Measurements from ENCODE around the gene SIK2. TPM values are rescaled to one million over a fixed set of nuclear protein-coding genes. Genes with fewer than 3 reads are reported as not detected.

Gene SIK2
- total and polyA plus RNA-seq, 9 of the 15 experiments (the other 6 are each of a cell fraction or from before 2014, with no cell fraction given): 0.74 to 11.6 (median 3.8) TPM

GRCh38 chr11:111660822-111661221, 58.6 kb downstream of the SIK2 start:
- no peak overlapping the region for H2AFZ ChIP-seq (ENCODE audit: low read depth, low read length)
- intact Hi-C loops (cut with micrococcal nuclease): no loop called here
- H3K4me1 ChIP-seq (replicated peaks in 1 of 2; ENCODE audit: control insufficient read depth in 2 of 2, insufficient read depth in 2 of 2, low read length in 2 of 2): peaks cover 0 to 4% of the 10 kb centered on the region in 2 experiments; a peak in 2 of 5 replicates
- H4K20me1 ChIP-seq (replicated peaks; ENCODE audit: control insufficient read depth, insufficient read depth, low read length): no peaks in the 10 kb centered on the region
- in situ Hi-C loops (cut with MboI): no loop called here
- H3K36me3 ChIP-seq (ENCODE audit: control insufficient read depth, insufficient read depth, low read length): no peaks in the 10 kb centered on the region
- 34% methylated on average over 2 of the region's 2 CpGs for WGBS (ENCODE audit: insufficient coverage, low coverage, missing lambda C conversion rate)
- DNase-seq (ENCODE audit: extremely low read depth in 1 of 4, low spot score in 3 of 4) (no peak), FAIRE-seq (no peak), ATAC-seq (no peak)
- no peaks in the 10 kb centered on the region for H3K27me3 ChIP-seq (ENCODE audit: control insufficient read depth in 2 of 2, insufficient read depth in 2 of 2, low read length in 2 of 2)
- no peak overlapping the region for H3K27ac ChIP-seq (ENCODE audit: extremely low read depth, low read depth, low read length)
- ChIA-PET CTCF (ENCODE audit: low intra/inter-chr PET ratio) (no interaction called here), POLR2A (no interaction called here)
- H3K9me1 ChIP-seq (ENCODE audit: control insufficient read depth, insufficient read depth, low read length): no peaks in the 10 kb centered on the region
- no TSS peak for BruUV-seq (replicated peaks)
- no peak overlapping the region for H3K4me3 ChIP-seq
- H3K9ac ChIP-seq (ENCODE audit: insufficient read depth in 1 of 2, low read depth in 2 of 2, low read length in 2 of 2): no peak overlapping the region
- no peak overlapping the region for H3K4me2 ChIP-seq (ENCODE audit: insufficient read depth, low read length)
- no peaks in the 10 kb centered on the region for H3K9me3 ChIP-seq (replicated peaks; ENCODE audit: control insufficient read depth, insufficient read depth, low read depth, low read length)
- H3K79me2 ChIP-seq (ENCODE audit: control insufficient read depth, insufficient read depth, low read length): no peaks in the 10 kb centered on the region
- TF ChIP-seq ZNF280A (IDR thresholded peaks at IDR 0.05; ENCODE audit: low read depth, partially characterized antibody) (no peak), CHD4 (IDR thresholded peaks at IDR 0.05; ENCODE audit: insufficient read depth, insufficient replicate concordance, low read depth, low read length, poor library complexity, severe bottlenecking) (no peak), THRB (CRISPR knock-in tag; conservative IDR thresholded peaks at IDR 0.05) (no peak), BCL6 (CRISPR knock-in tag; IDR thresholded peaks at IDR 0.05) (no peak), ETV6 (IDR thresholded peaks at IDR 0.05; ENCODE audit: borderline replicate concordance in 1 of 2, low read depth in 2 of 2, low read length in 1 of 2) (no peak), ETV6 (CRISPR knock-in tag; IDR thresholded peaks at IDR 0.05; ENCODE audit: borderline replicate concordance) (no peak), YBX1 (IDR thresholded peaks at IDR 0.05) (no peak), ZBTB1 (CRISPR knock-in tag; IDR thresholded peaks at IDR 0.05; ENCODE audit: borderline replicate concordance, low read depth) (no peak), ATF6 (CRISPR knock-in tag; IDR thresholded peaks at IDR 0.05) (no peak), ZFP91 (CRISPR knock-in tag; IDR thresholded peaks at IDR 0.05) (no peak), TFAM (CRISPR knock-in tag; conservative IDR thresholded peaks at IDR 0.05) (no peak), NRF1 (conservative IDR thresholded peaks at IDR 0.05 in 1 of 2, IDR thresholded peaks at IDR 0.05 in 1 of 2) (no peak), GTF2B (IDR thresholded peaks at IDR 0.05; ENCODE audit: extremely low read depth, insufficient read length) (no peak)
